Stimulated activated CD4-positive, alpha-beta T cell treated with anti-CD3 and anti-CD28 coated beads, Interleukin-4, amount 100 ng/mL, for 48 hours (primary cell): ENCODE data around the gene ATP8B3.

Experiments
- DNase-seq, 2 donors: peaks; one replicate each; pipeline ENCODE4 v3.0.0-alpha.2; 2020; ENCODE audit warnings: low read depth in 2 of 2

ATP8B3 gene

GRCh38 chr19:1811942-1812425, at the start of gene ATP8B3:
ATP8B3 (minus strand) TSS chr19:1812276; CDS start chr19:1811736, 540 bp downstream.
- no peak for DNase-seq

GRCh38 chr19:1861599-1862031, 49.5 kb upstream of the ATP8B3 start:
- DNase-seq, result no peak

- no peak for DNase-seq
These were observed 48.9 kb upstream of the ATP8B3 start for GRCh38 chr19:1860821-1861598.

- DNase-seq, result peak in 1 of 2 donors; percentile 60
These were observed 48.1 kb upstream of the ATP8B3 start for GRCh38 chr19:1860042-1860775.

- DNase-seq, result no peak
These were observed 47.3 kb upstream of the ATP8B3 start for GRCh38 chr19:1859331-1859781.

GRCh38 chr19:1858412-1859081, 46.5 kb upstream of the ATP8B3 start:
- no peak for DNase-seq

GRCh38 chr19:1857648-1858326, 45.7 kb upstream of the ATP8B3 start:
- no peak for DNase-seq

GRCh38 chr19:1856698-1857603, 44.9 kb upstream of the ATP8B3 start:
- DNase-seq, result peak in 1 of 2 donors; percentile 49

- DNase-seq, result no peak
These were observed 44.2 kb upstream of the ATP8B3 start for GRCh38 chr19:1856345-1856697.

GRCh38 chr19:1855828-1856255, 43.8 kb upstream of the ATP8B3 start:
- no peak for DNase-seq

GRCh38 chr19:1855040-1855827, 43.2 kb upstream of the ATP8B3 start:
- peak; percentile 83 to 84 for DNase-seq

GRCh38 chr19:1854542-1855039, 42.5 kb upstream of the ATP8B3 start:
- DNase-seq, result no peak

- DNase-seq, result no peak
These were observed 42.0 kb upstream of the ATP8B3 start for GRCh38 chr19:1854039-1854541.

GRCh38 chr19:1853295-1854038, 41.4 kb upstream of the ATP8B3 start:
- peak; percentile 76 to 85 for DNase-seq

GRCh38 chr19:1852581-1853128, 40.6 kb upstream of the ATP8B3 start:
- DNase-seq, result no peak

- DNase-seq, result no peak
These were observed 39.8 kb upstream of the ATP8B3 start for GRCh38 chr19:1851654-1852580.
